GM12878 (cell line): ENCODE data around the gene ZBED2. TPM values are rescaled to one million over a fixed set of nuclear protein-coding genes. Genes with fewer than 3 reads are reported as not detected.

ENCODE experiments used
- ATAC-seq: fragments of 200-7000 bp; cut with Tn5 transposase; 3 replicates; pipeline ENCODE4 v1.9.1; 2020; ENCODE audit warnings: mild to moderate bottlenecking, moderate library complexity
- BruUV-seq: library from RNA; stranded (reverse); fragments of 400-500 nt; replicated peaks from 2 replicates; lab custom pipeline; 2021; lab: Mats Ljungman, UMichigan
- CTCF ChIA-PET: fragments of 300-600 bp; sonication (Branson Sonifier 250); formaldehyde crosslinking; extraction: SDS; loops from one replicate; lab custom pipeline; 2021; ENCODE audit warnings: inconsistent platforms; lab: Yijun Ruan, JAX
- POLR2A ChIA-PET: fragments of 350-600 bp; formaldehyde crosslinking; extraction: SDS; loops from one replicate; lab custom pipeline; 2021; ENCODE audit warnings: inconsistent platforms; lab: Charles Lee
- RAD21 ChIA-PET: fragments of 300-600 bp; sonication (Branson Sonifier 250); formaldehyde crosslinking; loops from one replicate; lab custom pipeline; 2023; ENCODE audit warnings: antibody characterized with exemption; ENCODE audit not compliant: unreplicated experiment; lab: Charles Lee
- SMC1A ChIA-PET: fragments of 300-600 bp; sonication (Branson Sonifier 250); formaldehyde crosslinking; loops from one replicate; lab custom pipeline; 2023; ENCODE audit not compliant: unreplicated experiment, uncharacterized antibody; lab: Charles Lee
- DNase-seq: peaks from one replicate; pipeline ENCODE4 v3.0.0-alpha.2; 2011; ENCODE audit warnings: low read depth, low spot score
- FAIRE-seq: peaks from 3 replicates; lab custom pipeline; 2011; peaks lifted over from hg19 to GRCh38; lab: Jason Lieb, UNC
- H2AFZ ChIP-seq: 2 replicates; pipeline ENCODE4 v1.6.0; 2011; ENCODE audit warnings: low read depth, low read length, control low read depth; ENCODE audit not compliant: control insufficient read depth
- H3K27ac ChIP-seq: 2 replicates; pipeline ENCODE4 v1.5.1; 2011; ENCODE audit warnings: control low read depth; ENCODE audit not compliant: control insufficient read depth, insufficient read depth
- H3K27me3 ChIP-seq, 2 experiments: replicated peaks in 1 of 2; 2 replicates each; pipeline versions ENCODE4 v1.6.0 to v1.6.1; 2011; ENCODE audit warnings: low read length in 1 of 2; ENCODE audit not compliant: control insufficient read depth in 2 of 2, insufficient read depth in 2 of 2
- H3K36me3 ChIP-seq, 2 experiments: 2 replicates each; pipeline ENCODE4 v1.5.1; 2011; ENCODE audit warnings: low read length in 1 of 2; ENCODE audit not compliant: control insufficient read depth in 2 of 2, insufficient read depth in 2 of 2
- H3K4me1 ChIP-seq: 2 replicates; pipeline ENCODE4 v1.6.1; 2011; ENCODE audit warnings: mild to moderate bottlenecking, low read length, moderate library complexity, mixed read lengths; ENCODE audit not compliant: control insufficient read depth, insufficient read depth
- H3K4me2 ChIP-seq: 2 replicates; pipeline ENCODE4 v1.6.0; 2011; ENCODE audit warnings: control low read depth; ENCODE audit not compliant: control insufficient read depth, insufficient read depth
- H3K4me3 ChIP-seq: fragments of 200-600 bp; sonication (generic); 2 replicates; pipeline ENCODE4 v1.5.1; 2016
- H3K79me2 ChIP-seq: 2 replicates; pipeline ENCODE4 v1.6.0; 2011; ENCODE audit warnings: low read length; ENCODE audit not compliant: control insufficient read depth, insufficient read depth
- H3K9ac ChIP-seq: 2 replicates; pipeline ENCODE4 v1.8.0; 2011; ENCODE audit warnings: low read length, control low read depth, mixed read lengths; ENCODE audit not compliant: control insufficient read depth, insufficient read depth
- H3K9me3 ChIP-seq: replicated peaks from 3 replicates; pipeline ENCODE4 v1.5.1; 2011; ENCODE audit warnings: mild to moderate bottlenecking, low read length; ENCODE audit not compliant: control insufficient read depth, insufficient read depth
- H4K20me1 ChIP-seq: 2 replicates; pipeline ENCODE4 v1.6.0; 2011; ENCODE audit not compliant: control insufficient read depth, insufficient read depth
- IKZF2 ChIP-seq, 2 experiments: fragments of 450-650 bp; IDR thresholded peaks; 2 replicates each; pipeline ENCODE4 v1.6.1; 2017; ENCODE audit warnings: mild to moderate bottlenecking in 2 of 2, moderate library complexity in 2 of 2
- KAT2A ChIP-seq: conservative IDR thresholded peaks from 2 replicates; pipeline ENCODE4 v1.6.1; 2011; ENCODE audit warnings: low read depth, low read length; ENCODE audit not compliant: control insufficient read depth
- KLF5 ChIP-seq: fragments of 450-650 bp; IDR thresholded peaks from 2 replicates; pipeline ENCODE4 v1.6.1; 2014; ENCODE audit warnings: mild to moderate bottlenecking; ENCODE audit not compliant: partially characterized antibody
- RB1 ChIP-seq: fragments of 450-650 bp; formaldehyde crosslinking; IDR thresholded peaks from 2 replicates; pipeline ENCODE4 v1.6.1; 2017; ENCODE audit warnings: mild to moderate bottlenecking, borderline replicate concordance
- RUNX3 ChIP-seq: IDR thresholded peaks from 2 replicates; pipeline ENCODE4 v1.6.1; 2012; ENCODE audit warnings: low read length, inconsistent platforms
- YBX1 ChIP-seq: fragments of 450-650 bp; IDR thresholded peaks from 2 replicates; pipeline ENCODE4 v1.6.1; 2016; ENCODE audit warnings: antibody characterized with exemption
- WGBS: methylation state at CpG from one replicate; pipeline ENCODE4 v1.1.6; 2016; ENCODE audit warnings: low lambda C conversion rate; ENCODE audit not compliant: insufficient replicate concordance, insufficient coverage; ENCODE audit errors: missing lambda C conversion rate; 5-methylcytosine and 5-hydroxymethylcytosine counted together
- in situ Hi-C: fragments of 300-500 bp; cut with MboI; formaldehyde crosslinking; loops from 9 replicates; pipeline ENCODE4 v1.14.3; 2018; ENCODE audit warnings: mixed read lengths
- intact Hi-C: fragments of 100-400 bp; cut with micrococcal nuclease; formaldehyde crosslinking; loops from one replicate; pipeline ENCODE4 v1.14.2; 2022; ENCODE audit not compliant: unreplicated experiment
- polyA plus RNA-seq, 11 experiments: library from polyadenylated mRNA; depleted of rRNA in 4 of 11; unstranded in 6 of 11; stranded (reverse) in 5 of 11; fragments of >200 nt; fragmentation: Nextera tagmentation in 4 of 11; fragmentation: Illumina TruSeq in 1 of 11; extraction: Ambion mirVana in 4 of 11; extraction: Trizol in 1 of 11; gene quantifications; 1 replicate in 1 of 11; 2 replicates in 10 of 11; pipeline versions ENCODE4 v1.2.1 to v1.2.3, GENCODE V29; 2011 to 2016; ENCODE audit warnings: inconsistent platforms in 2 of 11, missing spikeins in 2 of 11, low read depth in 1 of 11
- total RNA-seq, 4 experiments: library from RNA; depleted of rRNA in 3 of 4; stranded (reverse); fragments of >200 nt in 3 of 4; fragmentation: Illumina TruSeq in 1 of 4; extraction: Trizol in 1 of 4; gene quantifications; 2 replicates each; pipeline versions ENCODE4 v1.2.1 to v1.2.3, GENCODE V29; 2013 to 2021
- TF ChIP-seq, protein P1 (sequence below): fragments of 150-350 bp; IDR thresholded peaks from 2 replicates; pipeline ENCODE4 v1.6.1; 2016; ENCODE audit warnings: low read depth, low read length
- TF ChIP-seq, protein P2 (sequence below): fragments of 450-650 bp; conservative IDR thresholded peaks from 2 replicates; pipeline ENCODE4 v1.6.1; 2017; ENCODE audit warnings: mild to moderate bottlenecking, moderate library complexity
- TF ChIP-seq, protein P3 (sequence below): IDR thresholded peaks from 2 replicates; pipeline ENCODE4 v1.6.1; 2011; ENCODE audit warnings: mild to moderate bottlenecking, low read depth, low read length, moderate library complexity; ENCODE audit not compliant: insufficient replicate concordance
- TF ChIP-seq, protein P4 (sequence below): fragments of 450-650 bp; IDR thresholded peaks from 2 replicates; pipeline ENCODE4 v1.6.1; 2018; ENCODE audit warnings: borderline replicate concordance, mild to moderate bottlenecking; ENCODE audit not compliant: partially characterized antibody

ZBED2 gene
- total and polyA plus RNA-seq, 10 of the 15 experiments (the other 5 are each of a cell fraction or from before 2014, with no cell fraction given), result 0.02 to 0.24 (median 0.08) TPM; not detected in 3

DNA sequence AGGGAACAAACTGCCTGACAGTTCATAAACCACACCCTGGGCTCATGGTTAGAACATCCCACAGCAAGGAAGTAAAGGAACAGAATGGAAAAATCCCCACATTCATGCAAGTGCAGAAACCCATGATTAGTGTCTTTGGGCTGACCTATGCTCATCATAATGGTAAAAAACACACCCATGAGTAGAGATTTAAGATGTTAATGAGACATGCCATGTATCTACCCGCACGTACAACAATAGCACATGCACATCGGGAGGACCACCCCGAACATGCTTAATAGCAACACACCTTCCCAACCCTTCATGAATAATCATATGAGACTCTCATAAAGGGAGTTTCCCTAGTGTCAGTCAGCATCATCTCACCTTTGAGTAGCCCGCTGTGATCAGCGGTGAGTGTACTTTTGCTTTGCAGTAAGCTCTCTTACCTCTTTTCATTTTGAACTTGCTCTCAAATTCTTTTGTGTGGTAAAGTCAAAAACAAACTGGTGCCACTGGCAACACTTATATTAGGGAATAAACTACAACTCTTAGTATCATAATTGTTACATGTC is 23.2 kb downstream of the ZBED2 start:
- POLR2A ChIA-PET, result no interaction called here
- ATAC-seq (peak; percentile 31; the same call in 1 of the 3 replicates), FAIRE-seq (no peak)

More for the DNA sequence above, 23.2 kb downstream of the ZBED2 start:
- H3K27me3 ChIP-seq, result no peaks in the 10 kb centered on the region; a peak in 1 of 4 replicates
- no peaks in the 10 kb centered on the region for H3K36me3 ChIP-seq
- in situ Hi-C loops, result loop anchor here (10.0 kb wide), 1 partner anchor 403 kb away; the partner anchor contains the start of gene ABHD10
- 48% methylated on average over 6 of the region's 6 CpGs for WGBS
- DNase-seq, result no peak
- no peaks in the 10 kb centered on the region for H4K20me1 ChIP-seq
- no peaks in the 10 kb centered on the region for H3K9me3 ChIP-seq
- H3K4me3 ChIP-seq, result no peak overlapping the region
- intact Hi-C loops, result no loop called here
- CTCF ChIA-PET, result interaction anchor here (2.0 kb wide), 1 partner anchor 120 kb away, joined by 9 read pairs; no protein-coding TSS in a partner anchor
- no peak overlapping the region for H3K9ac ChIP-seq
- RAD21 ChIA-PET, result interaction anchor here (0.8 kb wide), 1 partner anchor 28 kb away, joined by 4 read pairs; no protein-coding TSS in a partner anchor
- SMC1A ChIA-PET, result no interaction called here
- no peak overlapping the region for H3K4me2 ChIP-seq
- H2AFZ ChIP-seq, result no peak overlapping the region
- no TSS peak for BruUV-seq
- H3K27ac ChIP-seq, result no peak overlapping the region
- TF ChIP-seq KAT2A, result no peak
- TF ChIP-seq, protein P1, sequence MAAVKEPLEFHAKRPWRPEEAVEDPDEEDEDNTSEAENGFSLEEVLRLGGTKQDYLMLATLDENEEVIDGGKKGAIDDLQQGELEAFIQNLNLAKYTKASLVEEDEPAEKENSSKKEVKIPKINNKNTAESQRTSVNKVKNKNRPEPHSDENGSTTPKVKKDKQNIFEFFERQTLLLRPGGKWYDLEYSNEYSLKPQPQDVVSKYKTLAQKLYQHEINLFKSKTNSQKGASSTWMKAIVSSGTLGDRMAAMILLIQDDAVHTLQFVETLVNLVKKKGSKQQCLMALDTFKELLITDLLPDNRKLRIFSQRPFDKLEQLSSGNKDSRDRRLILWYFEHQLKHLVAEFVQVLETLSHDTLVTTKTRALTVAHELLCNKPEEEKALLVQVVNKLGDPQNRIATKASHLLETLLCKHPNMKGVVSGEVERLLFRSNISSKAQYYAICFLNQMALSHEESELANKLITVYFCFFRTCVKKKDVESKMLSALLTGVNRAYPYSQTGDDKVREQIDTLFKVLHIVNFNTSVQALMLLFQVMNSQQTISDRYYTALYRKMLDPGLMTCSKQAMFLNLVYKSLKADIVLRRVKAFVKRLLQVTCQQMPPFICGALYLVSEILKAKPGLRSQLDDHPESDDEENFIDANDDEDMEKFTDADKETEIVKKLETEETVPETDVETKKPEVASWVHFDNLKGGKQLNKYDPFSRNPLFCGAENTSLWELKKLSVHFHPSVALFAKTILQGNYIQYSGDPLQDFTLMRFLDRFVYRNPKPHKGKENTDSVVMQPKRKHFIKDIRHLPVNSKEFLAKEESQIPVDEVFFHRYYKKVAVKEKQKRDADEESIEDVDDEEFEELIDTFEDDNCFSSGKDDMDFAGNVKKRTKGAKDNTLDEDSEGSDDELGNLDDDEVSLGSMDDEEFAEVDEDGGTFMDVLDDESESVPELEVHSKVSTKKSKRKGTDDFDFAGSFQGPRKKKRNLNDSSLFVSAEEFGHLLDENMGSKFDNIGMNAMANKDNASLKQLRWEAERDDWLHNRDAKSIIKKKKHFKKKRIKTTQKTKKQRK, result no peak
- TF ChIP-seq RB1, result no peak
- TF ChIP-seq, protein P2, sequence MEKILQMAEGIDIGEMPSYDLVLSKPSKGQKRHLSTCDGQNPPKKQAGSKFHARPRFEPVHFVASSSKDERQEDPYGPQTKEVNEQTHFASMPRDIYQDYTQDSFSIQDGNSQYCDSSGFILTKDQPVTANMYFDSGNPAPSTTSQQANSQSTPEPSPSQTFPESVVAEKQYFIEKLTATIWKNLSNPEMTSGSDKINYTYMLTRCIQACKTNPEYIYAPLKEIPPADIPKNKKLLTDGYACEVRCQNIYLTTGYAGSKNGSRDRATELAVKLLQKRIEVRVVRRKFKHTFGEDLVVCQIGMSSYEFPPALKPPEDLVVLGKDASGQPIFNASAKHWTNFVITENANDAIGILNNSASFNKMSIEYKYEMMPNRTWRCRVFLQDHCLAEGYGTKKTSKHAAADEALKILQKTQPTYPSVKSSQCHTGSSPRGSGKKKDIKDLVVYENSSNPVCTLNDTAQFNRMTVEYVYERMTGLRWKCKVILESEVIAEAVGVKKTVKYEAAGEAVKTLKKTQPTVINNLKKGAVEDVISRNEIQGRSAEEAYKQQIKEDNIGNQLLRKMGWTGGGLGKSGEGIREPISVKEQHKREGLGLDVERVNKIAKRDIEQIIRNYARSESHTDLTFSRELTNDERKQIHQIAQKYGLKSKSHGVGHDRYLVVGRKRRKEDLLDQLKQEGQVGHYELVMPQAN, result no peak
- no peak for TF ChIP-seq RUNX3
- TF ChIP-seq KLF5, result no peak
- TF ChIP-seq, protein P3, sequence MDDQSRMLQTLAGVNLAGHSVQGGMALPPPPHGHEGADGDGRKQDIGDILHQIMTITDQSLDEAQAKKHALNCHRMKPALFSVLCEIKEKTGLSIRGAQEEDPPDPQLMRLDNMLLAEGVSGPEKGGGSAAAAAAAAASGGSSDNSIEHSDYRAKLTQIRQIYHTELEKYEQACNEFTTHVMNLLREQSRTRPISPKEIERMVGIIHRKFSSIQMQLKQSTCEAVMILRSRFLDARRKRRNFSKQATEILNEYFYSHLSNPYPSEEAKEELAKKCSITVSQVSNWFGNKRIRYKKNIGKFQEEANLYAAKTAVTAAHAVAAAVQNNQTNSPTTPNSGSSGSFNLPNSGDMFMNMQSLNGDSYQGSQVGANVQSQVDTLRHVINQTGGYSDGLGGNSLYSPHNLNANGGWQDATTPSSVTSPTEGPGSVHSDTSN, result no peak
- TF ChIP-seq, protein P4, sequence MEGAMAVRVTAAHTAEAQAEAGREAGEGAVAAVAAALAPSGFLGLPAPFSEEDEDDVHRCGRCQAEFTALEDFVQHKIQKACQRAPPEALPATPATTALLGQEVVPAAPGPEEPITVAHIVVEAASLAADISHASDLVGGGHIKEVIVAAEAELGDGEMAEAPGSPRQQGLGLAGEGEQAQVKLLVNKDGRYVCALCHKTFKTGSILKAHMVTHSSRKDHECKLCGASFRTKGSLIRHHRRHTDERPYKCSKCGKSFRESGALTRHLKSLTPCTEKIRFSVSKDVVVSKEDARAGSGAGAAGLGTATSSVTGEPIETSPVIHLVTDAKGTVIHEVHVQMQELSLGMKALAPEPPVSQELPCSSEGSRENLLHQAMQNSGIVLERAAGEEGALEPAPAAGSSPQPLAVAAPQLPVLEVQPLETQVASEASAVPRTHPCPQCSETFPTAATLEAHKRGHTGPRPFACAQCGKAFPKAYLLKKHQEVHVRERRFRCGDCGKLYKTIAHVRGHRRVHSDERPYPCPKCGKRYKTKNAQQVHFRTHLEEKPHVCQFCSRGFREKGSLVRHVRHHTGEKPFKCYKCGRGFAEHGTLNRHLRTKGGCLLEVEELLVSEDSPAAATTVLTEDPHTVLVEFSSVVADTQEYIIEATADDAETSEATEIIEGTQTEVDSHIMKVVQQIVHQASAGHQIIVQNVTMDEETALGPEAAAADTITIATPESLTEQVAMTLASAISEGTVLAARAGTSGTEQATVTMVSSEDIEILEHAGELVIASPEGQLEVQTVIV, result no peak
- no peak for TF ChIP-seq YBX1
- TF ChIP-seq IKZF2 (IDR thresholded peaks at IDR 0.05), result no peak
- no peaks in the 10 kb centered on the region for H3K4me1 ChIP-seq
- no peaks in the 10 kb centered on the region for H3K79me2 ChIP-seq
